ENCODE measurements around the gene ACAP2.

- TF ChIP-seq POLR2A (IDR thresholded peaks at IDR 0.05; ENCODE audit: low read length) (no peak), GATA1 (IDR thresholded peaks at IDR 0.05; ENCODE audit: low read depth, low read length) (no peak)
Observed at GRCh38 chr3:195405651-195406050, 37.2 kb downstream of the ACAP2 start.
